Loucy (cell line): Measurements from ENCODE around the gene TMEM204.

Experiments used
- H2AFZ ChIP-seq: fragments of 200-600 bp; sonication (generic); 2 replicates; pipeline ENCODE4 v1.6.0; 2016; ENCODE audit warnings: antibody characterized with exemption, mild to moderate bottlenecking, low read length, moderate library complexity
- H3F3A ChIP-seq: fragments of 200-600 bp; 2 replicates; pipeline ENCODE4 v1.6.0; 2016; ENCODE audit warnings: antibody characterized with exemption, low read depth, mild to moderate bottlenecking
- H3K27me3 ChIP-seq: fragments of 200-600 bp; sonication (generic); 2 replicates; pipeline ENCODE4 v1.6.1; 2014; ENCODE audit warnings: low read length, mild to moderate bottlenecking; ENCODE audit not compliant: insufficient read depth, poor library complexity, severe bottlenecking
- H3K36me3 ChIP-seq: fragments of 200-600 bp; sonication (generic); 2 replicates; pipeline ENCODE4 v1.6.1; 2016; ENCODE audit warnings: low read length; ENCODE audit not compliant: insufficient read depth
- H3K4me1 ChIP-seq: fragments of 200-600 bp; sonication (generic); 2 replicates; pipeline ENCODE4 v1.5.1; 2014; ENCODE audit warnings: low read length, mild to moderate bottlenecking; ENCODE audit not compliant: insufficient read depth, poor library complexity, severe bottlenecking
- H3K4me2 ChIP-seq: fragments of 200-600 bp; sonication (generic); 2 replicates; pipeline ENCODE4 v1.6.0; 2014; ENCODE audit warnings: antibody characterized with exemption, low read length, low read depth, mild to moderate bottlenecking; ENCODE audit not compliant: poor library complexity, severe bottlenecking
- H3K4me3 ChIP-seq: fragments of 200-600 bp; sonication (generic); 2 replicates; pipeline ENCODE4 v1.5.1; 2014; ENCODE audit warnings: low read length, mild to moderate bottlenecking, mixed read lengths; ENCODE audit not compliant: poor library complexity, severe bottlenecking
- H3K79me2 ChIP-seq: fragments of 200-600 bp; sonication (generic); 2 replicates; pipeline ENCODE4 v1.6.1; 2014; ENCODE audit warnings: low read length; ENCODE audit not compliant: insufficient read depth
- H3K9ac ChIP-seq: fragments of 200-600 bp; sonication (generic); 2 replicates; pipeline ENCODE4 v1.6.0; 2014; ENCODE audit warnings: mild to moderate bottlenecking, low read depth, low read length, moderate library complexity; ENCODE audit not compliant: poor library complexity, severe bottlenecking
- H3K9me2 ChIP-seq: fragments of 200-600 bp; sonication (generic); replicated peaks from 2 replicates; pipeline ENCODE4 v1.6.1; 2016; ENCODE audit warnings: low read depth, low read length, mixed read lengths
- H3K9me3 ChIP-seq: fragments of 200-600 bp; sonication (generic); 2 replicates; pipeline ENCODE4 v1.6.1; 2014; ENCODE audit warnings: mild to moderate bottlenecking, antibody characterized with exemption, low read length, low read depth; ENCODE audit not compliant: insufficient read depth
- H4K20me1 ChIP-seq: fragments of 200-600 bp; sonication (generic); 2 replicates; pipeline ENCODE4 v1.6.0; 2014; ENCODE audit warnings: antibody characterized with exemption, low read length, mild to moderate bottlenecking; ENCODE audit not compliant: insufficient read depth, poor library complexity, severe bottlenecking
- EZH2phosphoT487 ChIP-seq: fragments of 200-600 bp; IDR thresholded peaks from 2 replicates; pipeline ENCODE4 v1.6.1; 2018; ENCODE audit warnings: antibody characterized with exemption, mild to moderate bottlenecking, moderate library complexity, borderline replicate concordance
- TF ChIP-seq, protein P1 (sequence below): fragments of 200-600 bp; sonication (generic); conservative IDR thresholded peaks from 2 replicates; pipeline ENCODE4 v1.5.1; 2014; ENCODE audit warnings: mild to moderate bottlenecking, antibody characterized with exemption, low read length

Gene TMEM204

DNA sequence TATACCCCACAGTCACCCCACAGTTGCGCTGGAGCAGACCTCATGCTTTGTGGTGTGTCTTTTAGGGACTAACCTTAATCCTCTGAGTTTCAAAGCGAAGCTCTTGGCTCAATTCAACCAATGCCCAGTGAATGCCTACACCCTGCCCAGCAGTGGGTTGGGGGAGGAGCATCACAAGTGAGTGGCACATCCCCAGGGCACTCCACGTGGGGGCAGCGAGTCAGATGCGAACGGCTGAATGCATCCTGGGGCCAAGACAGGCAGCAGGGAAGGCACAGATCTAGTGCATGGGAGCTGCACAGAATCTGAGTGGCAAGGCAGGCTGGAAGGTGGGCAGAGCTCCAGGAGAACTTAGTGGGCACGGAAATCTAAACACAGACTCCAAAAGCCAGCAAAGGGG is 39.2 kb downstream of the TMEM204 start:
- H3K79me2 ChIP-seq = no peaks in the 10 kb centered on the region
- no peaks in the 10 kb centered on the region for H3K36me3 ChIP-seq
- no peak overlapping the region for H3K4me2 ChIP-seq
- H3K4me1 ChIP-seq = no peaks in the 10 kb centered on the region
- no peak overlapping the region for H3K9ac ChIP-seq
- no peaks in the 10 kb centered on the region for H4K20me1 ChIP-seq
- no peaks in the 10 kb centered on the region for H3K9me3 ChIP-seq
- no peaks in the 10 kb centered on the region for H3F3A ChIP-seq
- no peak overlapping the region for H2AFZ ChIP-seq
- H3K4me3 ChIP-seq = no peak overlapping the region
- TF ChIP-seq, protein P1, sequence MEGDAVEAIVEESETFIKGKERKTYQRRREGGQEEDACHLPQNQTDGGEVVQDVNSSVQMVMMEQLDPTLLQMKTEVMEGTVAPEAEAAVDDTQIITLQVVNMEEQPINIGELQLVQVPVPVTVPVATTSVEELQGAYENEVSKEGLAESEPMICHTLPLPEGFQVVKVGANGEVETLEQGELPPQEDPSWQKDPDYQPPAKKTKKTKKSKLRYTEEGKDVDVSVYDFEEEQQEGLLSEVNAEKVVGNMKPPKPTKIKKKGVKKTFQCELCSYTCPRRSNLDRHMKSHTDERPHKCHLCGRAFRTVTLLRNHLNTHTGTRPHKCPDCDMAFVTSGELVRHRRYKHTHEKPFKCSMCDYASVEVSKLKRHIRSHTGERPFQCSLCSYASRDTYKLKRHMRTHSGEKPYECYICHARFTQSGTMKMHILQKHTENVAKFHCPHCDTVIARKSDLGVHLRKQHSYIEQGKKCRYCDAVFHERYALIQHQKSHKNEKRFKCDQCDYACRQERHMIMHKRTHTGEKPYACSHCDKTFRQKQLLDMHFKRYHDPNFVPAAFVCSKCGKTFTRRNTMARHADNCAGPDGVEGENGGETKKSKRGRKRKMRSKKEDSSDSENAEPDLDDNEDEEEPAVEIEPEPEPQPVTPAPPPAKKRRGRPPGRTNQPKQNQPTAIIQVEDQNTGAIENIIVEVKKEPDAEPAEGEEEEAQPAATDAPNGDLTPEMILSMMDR = no peak
- no peaks in the 10 kb centered on the region for H3K27me3 ChIP-seq
- H3K9me2 ChIP-seq = no peaks in the 10 kb centered on the region

DNA sequence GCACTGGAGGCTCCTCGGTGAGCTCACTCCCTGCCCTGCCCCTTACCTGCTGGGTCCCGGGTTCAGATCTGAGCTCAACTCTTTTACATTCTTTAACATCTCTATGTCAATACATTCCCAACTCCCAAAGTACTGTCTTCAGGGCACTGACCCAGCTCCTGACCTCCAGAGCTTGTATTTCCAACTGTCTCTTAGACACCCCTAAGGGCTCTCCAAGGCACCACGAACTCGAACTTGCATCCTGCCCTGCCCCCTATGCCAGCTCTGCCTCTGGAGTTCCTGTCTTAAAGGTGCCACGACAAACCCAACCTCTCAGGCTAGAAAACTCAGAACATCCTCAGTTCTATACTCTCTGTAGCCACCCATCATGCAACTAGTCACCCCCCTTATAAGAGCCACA is 39.8 kb downstream of the TMEM204 start:
- Histone ChIP-seq H3K79me2 (no peaks in the 10 kb centered on the region), H3K4me3 (no peak overlapping the region), H3K9ac (no peak overlapping the region), H3F3A (no peaks in the 10 kb centered on the region), H3K4me2 (no peak overlapping the region), H3K4me1 (no peaks in the 10 kb centered on the region), H4K20me1 (no peaks in the 10 kb centered on the region), H3K9me3 (no peaks in the 10 kb centered on the region), H3K36me3 (no peaks in the 10 kb centered on the region), H3K27me3 (no peaks in the 10 kb centered on the region), H3K9me2 (no peaks in the 10 kb centered on the region), H2AFZ (no peak overlapping the region)
- TF ChIP-seq, protein P1 = no peak
- no peak for TF ChIP-seq EZH2phosphoT487

DNA sequence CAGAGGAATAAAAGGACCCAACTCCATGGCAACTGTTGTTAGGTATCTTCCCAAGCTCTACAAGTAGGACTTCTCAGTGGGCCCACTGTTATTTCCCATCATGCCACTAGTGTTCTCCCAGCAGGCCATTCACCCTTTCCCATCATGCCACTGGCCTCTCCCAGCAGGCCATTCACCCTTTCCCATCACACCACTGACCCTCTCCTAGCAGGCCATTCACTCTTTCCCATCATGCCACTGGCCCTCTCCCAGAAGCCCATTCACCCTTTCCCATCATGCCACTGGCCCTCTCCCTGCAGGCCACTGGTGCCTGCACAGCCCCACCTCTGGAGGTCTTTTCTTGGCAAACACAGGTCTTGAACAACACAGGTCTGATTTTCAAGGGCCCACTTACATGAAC is 42.1 kb downstream of the TMEM204 start:
- H3K9me2 ChIP-seq = no peaks in the 10 kb centered on the region

More for the DNA sequence above, 42.1 kb downstream of the TMEM204 start:
- no peaks in the 10 kb centered on the region for H3K27me3 ChIP-seq
- no peak overlapping the region for H3K4me2 ChIP-seq
- H3F3A ChIP-seq = no peaks in the 10 kb centered on the region
- no peaks in the 10 kb centered on the region for H3K4me1 ChIP-seq
- no peaks in the 10 kb centered on the region for H3K79me2 ChIP-seq
- no peaks in the 10 kb centered on the region for H3K36me3 ChIP-seq
- H3K9ac ChIP-seq = no peak overlapping the region
- no peak for TF ChIP-seq EZH2phosphoT487
- TF ChIP-seq, protein P1 = no peak
- no peaks in the 10 kb centered on the region for H3K9me3 ChIP-seq
- H3K4me3 ChIP-seq = no peak overlapping the region
- no peak overlapping the region for H2AFZ ChIP-seq
- no peaks in the 10 kb centered on the region for H4K20me1 ChIP-seq
